Keratinocyte (primary cell): ENCODE data around the gene GSTM2. TPM values are rescaled to one million over a fixed set of nuclear protein-coding genes. Genes with fewer than 3 reads are reported as not detected.

Experiments
- DNase-seq: peaks from one replicate; pipeline ENCODE4 v3.0.0-alpha.2; 2011; ENCODE audit warnings: low read depth, missing footprints, low spot score
- FAIRE-seq: peaks from 2 replicates; lab custom pipeline; 2011; peaks lifted over from hg19 to GRCh38; lab: Jason Lieb, UNC
- H2AFZ ChIP-seq: 2 replicates; pipeline ENCODE4 v1.6.0; 2012; ENCODE audit warnings: low read length, control low read depth, inconsistent platforms; ENCODE audit not compliant: control insufficient read depth
- H3K27ac ChIP-seq: 2 replicates; pipeline ENCODE4 v1.5.1; 2011; ENCODE audit warnings: low read length; ENCODE audit not compliant: control insufficient read depth, insufficient read depth
- H3K27me3 ChIP-seq: 3 replicates; pipeline ENCODE4 v1.6.0; 2011; ENCODE audit warnings: low read length; ENCODE audit not compliant: control insufficient read depth, insufficient read depth; ENCODE audit errors: extremely low read depth
- H3K36me3 ChIP-seq, 2 experiments: 2 replicates in 1 of 2; 3 replicates in 1 of 2; pipeline ENCODE4 v1.5.1; 2011; ENCODE audit warnings: low read length in 2 of 2, mild to moderate bottlenecking in 1 of 2; ENCODE audit not compliant: control insufficient read depth in 2 of 2, insufficient read depth in 2 of 2; ENCODE audit errors: extremely low read depth in 1 of 2
- H3K4me1 ChIP-seq: 3 replicates; pipeline ENCODE4 v1.5.1; 2011; ENCODE audit warnings: low read length; ENCODE audit not compliant: control insufficient read depth, insufficient read depth; ENCODE audit errors: extremely low read depth
- H3K4me2 ChIP-seq: 3 replicates; pipeline ENCODE4 v1.6.0; 2011; ENCODE audit warnings: low read depth, low read length; ENCODE audit not compliant: control insufficient read depth, insufficient read depth; ENCODE audit errors: extremely low read depth
- H3K4me3 ChIP-seq, 3 experiments: fragments of 200-600 bp in 1 of 3; sonication (generic) in 1 of 3; 2 replicates in 2 of 3; 3 replicates in 1 of 3; pipeline ENCODE4 v1.5.1; 2011 to 2016; ENCODE audit warnings: low read length in 3 of 3, mild to moderate bottlenecking in 3 of 3, control low read depth in 2 of 3, inconsistent platforms in 1 of 3, low read depth in 1 of 3, mixed read lengths in 1 of 3, mixed run types in 1 of 3, moderate library complexity in 1 of 3; ENCODE audit not compliant: control insufficient read depth in 2 of 3, insufficient read depth in 2 of 3; ENCODE audit errors: extremely low read depth in 1 of 3
- H3K79me2 ChIP-seq: 2 replicates; pipeline ENCODE4 v1.6.0; 2012; ENCODE audit warnings: low read length; ENCODE audit not compliant: control insufficient read depth, insufficient read depth
- H3K9ac ChIP-seq: 3 replicates; pipeline ENCODE4 v1.6.0; 2011; ENCODE audit warnings: low read length; ENCODE audit not compliant: control insufficient read depth, insufficient read depth; ENCODE audit errors: extremely low read depth
- H3K9me1 ChIP-seq: 3 replicates; pipeline ENCODE4 v1.6.0; 2011; ENCODE audit warnings: low read length; ENCODE audit not compliant: control insufficient read depth, insufficient read depth; ENCODE audit errors: extremely low read depth
- H3K9me3 ChIP-seq: 2 replicates; pipeline ENCODE4 v1.5.1; 2012; ENCODE audit warnings: low read depth, low read length; ENCODE audit not compliant: control insufficient read depth
- H4K20me1 ChIP-seq: 3 replicates; pipeline ENCODE4 v1.6.0; 2011; ENCODE audit warnings: low read length; ENCODE audit not compliant: control insufficient read depth, insufficient read depth; ENCODE audit errors: extremely low read depth
- EZH2 ChIP-seq: IDR thresholded peaks from one replicate; pipeline ENCODE4 v1.6.1; 2012; ENCODE audit warnings: inconsistent platforms, mild to moderate bottlenecking, low read length, moderate library complexity
- dilution Hi-C: fragments of 300-500 bp; cut with MboI; formaldehyde crosslinking; loops from one replicate; pipeline ENCODE4 v1.7.0; 2020; ENCODE audit warnings: low sequenced_read_pairs; ENCODE audit not compliant: extremely low pct_ligation_motif_present
- polyA plus RNA-seq, 5 experiments: library from polyadenylated mRNA; depleted of rRNA in 3 of 5; stranded (reverse) in 3 of 5; stranded (forward) in 1 of 5; unstranded in 1 of 5; fragments of >200 nt; gene quantifications; 1 replicate in 1 of 5; 2 replicates in 3 of 5; 3 replicates in 1 of 5; pipeline versions ENCODE4 v1.2.1 to v1.2.3, GENCODE V29; 2011 to 2012; ENCODE audit warnings: missing spikeins in 2 of 5, low read depth in 1 of 5, low replicate concordance in 1 of 5
- TF ChIP-seq, protein P1 (sequence below), 3 experiments: IDR thresholded peaks in 1 of 3; conservative IDR thresholded peaks in 1 of 3; optimal IDR thresholded peaks in 1 of 3; 2 replicates in 2 of 3; 3 replicates in 1 of 3; pipeline versions ENCODE3 to v1.5.1; 2011; ENCODE audit warnings: low read length in 3 of 3, mild to moderate bottlenecking in 3 of 3, moderate library complexity in 2 of 3, control low read depth in 1 of 3, inconsistent platforms in 1 of 3; ENCODE audit not compliant: insufficient read depth in 2 of 3; ENCODE audit errors: extremely low read depth in 1 of 3

GSTM2 gene
- polyA plus RNA-seq, 1 donor (not counting 4 experiments of a cell fraction or from before 2014, with no cell fraction given): 11.1 TPM

DNA sequence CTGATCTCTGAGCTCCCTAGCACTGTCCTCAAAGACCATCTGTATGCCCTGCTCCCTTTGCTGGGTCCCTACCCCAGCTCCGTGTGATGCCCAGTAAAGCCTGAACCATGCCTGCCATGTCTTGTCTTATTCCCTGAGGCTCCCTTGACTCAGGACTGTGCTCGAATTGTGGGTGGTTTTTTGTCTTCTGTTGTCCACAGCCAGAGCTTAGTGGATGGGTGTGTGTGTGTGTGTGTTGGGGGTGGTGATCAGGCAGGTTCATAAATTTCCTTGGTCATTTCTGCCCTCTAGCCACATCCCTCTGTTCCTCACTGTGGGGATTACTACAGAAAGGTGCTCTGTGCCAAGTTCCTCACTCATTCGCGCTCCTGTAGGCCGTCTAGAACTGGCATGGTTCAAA lies 49.9 kb downstream of the GSTM2 start:
- no peak overlapping the region for H3K9ac ChIP-seq
- H3K9me1 ChIP-seq: no peaks in the 10 kb centered on the region
- H3K79me2 ChIP-seq: no peaks in the 10 kb centered on the region
- DNase-seq (peak; percentile 19), FAIRE-seq (no peak)
- no peak overlapping the region for H3K27ac ChIP-seq
- H3K9me3 ChIP-seq: no peaks in the 10 kb centered on the region
- no peaks in the 10 kb centered on the region for H4K20me1 ChIP-seq
- dilution Hi-C loops: no loop called here
- H3K4me3 ChIP-seq: no peak overlapping the region
- H3K4me1 ChIP-seq: peaks cover 36% of the 10 kb centered on the region
- H3K4me2 ChIP-seq: peak overlapping the region; percentile 36
- H2AFZ ChIP-seq: peak overlapping the region; percentile 47
- H3K27me3 ChIP-seq: no peaks in the 10 kb centered on the region
- H3K36me3 ChIP-seq: no peaks in the 10 kb centered on the region
- TF ChIP-seq, protein P1, sequence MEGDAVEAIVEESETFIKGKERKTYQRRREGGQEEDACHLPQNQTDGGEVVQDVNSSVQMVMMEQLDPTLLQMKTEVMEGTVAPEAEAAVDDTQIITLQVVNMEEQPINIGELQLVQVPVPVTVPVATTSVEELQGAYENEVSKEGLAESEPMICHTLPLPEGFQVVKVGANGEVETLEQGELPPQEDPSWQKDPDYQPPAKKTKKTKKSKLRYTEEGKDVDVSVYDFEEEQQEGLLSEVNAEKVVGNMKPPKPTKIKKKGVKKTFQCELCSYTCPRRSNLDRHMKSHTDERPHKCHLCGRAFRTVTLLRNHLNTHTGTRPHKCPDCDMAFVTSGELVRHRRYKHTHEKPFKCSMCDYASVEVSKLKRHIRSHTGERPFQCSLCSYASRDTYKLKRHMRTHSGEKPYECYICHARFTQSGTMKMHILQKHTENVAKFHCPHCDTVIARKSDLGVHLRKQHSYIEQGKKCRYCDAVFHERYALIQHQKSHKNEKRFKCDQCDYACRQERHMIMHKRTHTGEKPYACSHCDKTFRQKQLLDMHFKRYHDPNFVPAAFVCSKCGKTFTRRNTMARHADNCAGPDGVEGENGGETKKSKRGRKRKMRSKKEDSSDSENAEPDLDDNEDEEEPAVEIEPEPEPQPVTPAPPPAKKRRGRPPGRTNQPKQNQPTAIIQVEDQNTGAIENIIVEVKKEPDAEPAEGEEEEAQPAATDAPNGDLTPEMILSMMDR (optimal IDR thresholded peaks at IDR 0.05 in 1 of 3, IDR thresholded peaks at IDR 0.05 in 1 of 3, conservative IDR thresholded peaks at IDR 0.05 in 1 of 3; ENCODE audit: extremely low read depth in 1 of 3, insufficient read depth in 2 of 3, low read length in 3 of 3): peak in 1 of 3 experiments; percentile 31
- TF ChIP-seq EZH2: no peak

DNA sequence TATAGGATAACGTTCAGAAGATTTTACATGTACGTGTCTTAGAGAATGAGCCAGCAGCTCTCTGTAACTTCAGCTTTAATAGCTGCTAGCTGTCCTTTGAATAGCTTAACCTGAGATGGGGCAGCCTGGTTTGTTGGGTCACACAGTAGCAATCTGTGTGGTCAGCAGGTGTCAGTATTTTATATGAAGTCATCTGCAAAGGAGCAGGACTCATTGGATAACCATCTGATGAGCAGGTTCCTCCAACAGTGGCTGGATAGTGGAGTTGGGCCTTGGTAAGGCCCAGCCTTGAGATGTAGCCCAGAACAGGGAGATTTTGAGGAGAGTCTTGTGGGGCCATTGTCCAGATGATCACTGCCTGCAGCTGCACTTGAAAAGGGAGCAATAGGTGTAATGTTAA lies 50.6 kb downstream of the GSTM2 start:
- TF ChIP-seq, protein P1 (optimal IDR thresholded peaks at IDR 0.05 in 1 of 3, IDR thresholded peaks at IDR 0.05 in 1 of 3, conservative IDR thresholded peaks at IDR 0.05 in 1 of 3; ENCODE audit: extremely low read depth in 1 of 3, insufficient read depth in 2 of 3, low read length in 3 of 3): peak in 1 of 3 experiments; percentile 18
- no peak for TF ChIP-seq EZH2
- Histone ChIP-seq H3K4me3 (no peak overlapping the region), H3K79me2 (no peaks in the 10 kb centered on the region), H3K27me3 (no peaks in the 10 kb centered on the region), H3K36me3 (no peaks in the 10 kb centered on the region), H3K4me1 (peaks cover 36% of the 10 kb centered on the region), H3K9me3 (no peaks in the 10 kb centered on the region), H3K9me1 (no peaks in the 10 kb centered on the region), H2AFZ (no peak overlapping the region), H4K20me1 (no peaks in the 10 kb centered on the region), H3K27ac (no peak overlapping the region), H3K4me2 (no peak overlapping the region), H3K9ac (no peak overlapping the region)
- FAIRE-seq: no peak
- dilution Hi-C loops: no loop called here
- no peak for DNase-seq
